ENCODE results near the gene HPCAL1. TPM values are rescaled to one million over a fixed set of nuclear protein-coding genes. Genes with fewer than 3 reads are reported as not detected.

The HPCAL1 gene
- total and polyA plus RNA-seq, 10 of the 15 experiments (the other 5 are each of a cell fraction or from before 2014, with no cell fraction given): 0.40 to 12.8 (median 7.9) TPM

DNA sequence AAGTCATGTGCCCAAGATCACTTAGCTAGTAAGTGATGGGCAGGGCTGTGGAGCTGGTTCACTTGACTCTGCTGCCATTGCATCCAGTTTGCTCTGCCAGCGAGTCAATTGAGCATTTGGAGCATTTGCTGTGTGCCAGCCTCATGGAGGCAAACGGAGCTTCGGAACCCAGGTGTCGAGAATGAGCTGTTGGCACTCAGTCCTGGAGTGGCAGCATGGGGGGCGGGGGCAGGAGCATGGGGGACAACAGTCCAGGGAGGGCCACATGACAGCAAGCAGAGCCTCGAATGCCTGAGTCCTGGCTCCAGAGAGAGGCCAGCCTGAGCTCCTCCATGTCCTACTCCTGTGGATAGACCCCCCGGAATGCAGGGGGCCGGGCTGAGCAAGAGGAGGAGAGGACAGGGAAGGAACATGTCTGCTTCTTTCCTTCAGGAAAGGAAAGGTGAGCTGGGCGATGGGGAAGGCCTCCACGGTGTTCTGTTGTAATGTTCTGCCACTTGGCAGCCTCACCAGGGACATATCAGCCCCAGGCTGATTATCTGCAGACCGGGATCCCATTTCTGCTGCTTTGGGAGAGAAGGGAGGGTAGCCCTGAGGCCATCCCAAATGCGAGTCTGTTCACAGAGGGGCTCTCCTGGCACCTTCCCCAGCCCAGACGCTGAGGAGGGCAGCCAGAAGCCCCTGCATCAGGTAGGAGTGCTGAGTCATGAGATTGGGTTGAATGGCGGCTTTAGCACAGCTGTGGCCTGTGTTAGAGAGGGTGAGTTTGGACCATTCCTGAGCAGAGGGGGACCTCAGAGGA lies 59.6 kb downstream of the HPCAL1 start:
- Histone ChIP-seq H3K27me3 (replicated peaks in 1 of 2; ENCODE audit: control insufficient read depth in 2 of 2, insufficient read depth in 2 of 2, low read length in 1 of 2) (no peaks in the 10 kb centered on the region), H3K36me3 (ENCODE audit: control insufficient read depth in 2 of 2, insufficient read depth in 2 of 2, low read length in 1 of 2) (no peaks in the 10 kb centered on the region; a peak in 1 of 4 replicates), H3K79me2 (ENCODE audit: control insufficient read depth, insufficient read depth, low read length) (no peaks in the 10 kb centered on the region), H3K27ac (ENCODE audit: control insufficient read depth, insufficient read depth) (no peak overlapping the region), H3K9ac (ENCODE audit: control insufficient read depth, insufficient read depth, low read length) (no peak overlapping the region), H3K9me3 (replicated peaks; ENCODE audit: control insufficient read depth, insufficient read depth, low read length) (no peaks in the 10 kb centered on the region), H3K4me3 (no peak overlapping the region), H4K20me1 (ENCODE audit: control insufficient read depth, insufficient read depth) (no peaks in the 10 kb centered on the region), H2AFZ (ENCODE audit: control insufficient read depth, low read depth, low read length) (no peak overlapping the region), H3K4me1 (ENCODE audit: control insufficient read depth, insufficient read depth, low read length) (no peaks in the 10 kb centered on the region), H3K4me2 (ENCODE audit: control insufficient read depth, insufficient read depth) (no peak overlapping the region)
- intact Hi-C loops (cut with micrococcal nuclease; ENCODE audit: unreplicated experiment): no loop called here
- ChIA-PET SMC1A (ENCODE audit: uncharacterized antibody, unreplicated experiment) (interaction anchor here (0.6 to 1.2 kb wide), 4 partner anchors 10 to 467 kb away, joined by 3 to 4 read pairs (median 3); no protein-coding TSS in a partner anchor), CTCF (interaction anchor here (0.7 to 2.8 kb wide), 3 partner anchors 48 to 315 kb away, joined by 3 to 9 read pairs (median 4); no protein-coding TSS in a partner anchor), POLR2A (interaction anchor here (1.1 kb wide), 1 partner anchor 9 kb away, joined by 5 read pairs; no protein-coding TSS in a partner anchor), RAD21 (ENCODE audit: unreplicated experiment) (interaction anchor here (0.6 to 1.2 kb wide), 3 partner anchors 42 to 46 kb away, joined by 3 read pairs; no protein-coding TSS in a partner anchor)
- FAIRE-seq: no peak
- ATAC-seq: no peak
- WGBS (ENCODE audit: insufficient coverage, insufficient replicate concordance, low lambda C conversion rate, missing lambda C conversion rate): 28% methylated on average over 14 of the region's 14 CpGs
- no TSS peak for BruUV-seq (replicated peaks)
- TF ChIP-seq KAT2A (conservative IDR thresholded peaks at IDR 0.05; ENCODE audit: control insufficient read depth, low read depth, low read length) (no peak), MYB (IDR thresholded peaks at IDR 0.05; ENCODE audit: borderline replicate concordance, low read depth, low read length) (no peak), MEF2B (IDR thresholded peaks at IDR 0.05; ENCODE audit: partially characterized antibody, poor library complexity, severe bottlenecking) (no peak), CREM (IDR thresholded peaks at IDR 0.05; ENCODE audit: low read depth) (no peak), SMAD1 (IDR thresholded peaks at IDR 0.05; ENCODE audit: low read depth, partially characterized antibody) (no peak), KDM1A (IDR thresholded peaks at IDR 0.05; ENCODE audit: borderline replicate concordance) (no peak), PAX5 (IDR thresholded peaks at IDR 0.05; ENCODE audit: borderline replicate concordance, low read depth, low read length) (no peak), JUND (IDR thresholded peaks at IDR 0.05; ENCODE audit: low read depth, low read length) (no peak), TAF1 (IDR thresholded peaks at IDR 0.05; ENCODE audit: borderline replicate concordance, low read depth, low read length) (no peak), POLR2A (IDR thresholded peaks at IDR 0.05; ENCODE audit: low read depth, low read length) (no peak), FOXK2 (IDR thresholded peaks at IDR 0.05) (no peak), ZSCAN29 (IDR thresholded peaks at IDR 0.05) (no peak), ZNF217 (IDR thresholded peaks at IDR 0.05) (no peak), ZNF24 (IDR thresholded peaks at IDR 0.05) (no peak), TCF7 (IDR thresholded peaks at IDR 0.05; ENCODE audit: borderline replicate concordance) (no peak)
- TF ChIP-seq, protein P1, sequence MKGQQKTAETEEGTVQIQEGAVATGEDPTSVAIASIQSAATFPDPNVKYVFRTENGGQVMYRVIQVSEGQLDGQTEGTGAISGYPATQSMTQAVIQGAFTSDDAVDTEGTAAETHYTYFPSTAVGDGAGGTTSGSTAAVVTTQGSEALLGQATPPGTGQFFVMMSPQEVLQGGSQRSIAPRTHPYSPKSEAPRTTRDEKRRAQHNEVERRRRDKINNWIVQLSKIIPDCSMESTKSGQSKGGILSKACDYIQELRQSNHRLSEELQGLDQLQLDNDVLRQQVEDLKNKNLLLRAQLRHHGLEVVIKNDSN (IDR thresholded peaks at IDR 0.05; ENCODE audit: borderline replicate concordance, extremely low read length, insufficient read depth, low read depth, low read length): no peak
- TF ChIP-seq, protein P2, sequence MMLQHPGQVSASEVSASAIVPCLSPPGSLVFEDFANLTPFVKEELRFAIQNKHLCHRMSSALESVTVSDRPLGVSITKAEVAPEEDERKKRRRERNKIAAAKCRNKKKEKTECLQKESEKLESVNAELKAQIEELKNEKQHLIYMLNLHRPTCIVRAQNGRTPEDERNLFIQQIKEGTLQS (IDR thresholded peaks at IDR 0.05; ENCODE audit: borderline replicate concordance, extremely low read depth, low read depth, low read length): no peak
- TF ChIP-seq, protein P3, sequence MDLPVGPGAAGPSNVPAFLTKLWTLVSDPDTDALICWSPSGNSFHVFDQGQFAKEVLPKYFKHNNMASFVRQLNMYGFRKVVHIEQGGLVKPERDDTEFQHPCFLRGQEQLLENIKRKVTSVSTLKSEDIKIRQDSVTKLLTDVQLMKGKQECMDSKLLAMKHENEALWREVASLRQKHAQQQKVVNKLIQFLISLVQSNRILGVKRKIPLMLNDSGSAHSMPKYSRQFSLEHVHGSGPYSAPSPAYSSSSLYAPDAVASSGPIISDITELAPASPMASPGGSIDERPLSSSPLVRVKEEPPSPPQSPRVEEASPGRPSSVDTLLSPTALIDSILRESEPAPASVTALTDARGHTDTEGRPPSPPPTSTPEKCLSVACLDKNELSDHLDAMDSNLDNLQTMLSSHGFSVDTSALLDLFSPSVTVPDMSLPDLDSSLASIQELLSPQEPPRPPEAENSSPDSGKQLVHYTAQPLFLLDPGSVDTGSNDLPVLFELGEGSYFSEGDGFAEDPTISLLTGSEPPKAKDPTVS (IDR thresholded peaks at IDR 0.05; ENCODE audit: low read depth, low read length): no peak
- DNase-seq (ENCODE audit: low read depth, low spot score): no peak
- in situ Hi-C loops (cut with MboI): no loop called here
